EL (cell line): ENCODE measurements around the gene DPP10.
"Not testable (repeated sequence)": the region's sequence is repeated elsewhere in the genome, so short reads cannot be mapped to it uniquely, and the experiment has no call there.

Experiments
- DNase-seq: peaks from one replicate; pipeline ENCODE4 v3.0.0-alpha.2; 2016

The DPP10 gene

GRCh38 chr2:115034801-115035200 is 592.4 kb downstream of the DPP10 start:
- DNase-seq: no peak

GRCh38 chr2:115036818-115037217 is 594.4 kb downstream of the DPP10 start:
- no peak for DNase-seq

GRCh38 chr2:115057473-115057872 is 615.0 kb downstream of the DPP10 start:
- DNase-seq: no peak

DNA sequence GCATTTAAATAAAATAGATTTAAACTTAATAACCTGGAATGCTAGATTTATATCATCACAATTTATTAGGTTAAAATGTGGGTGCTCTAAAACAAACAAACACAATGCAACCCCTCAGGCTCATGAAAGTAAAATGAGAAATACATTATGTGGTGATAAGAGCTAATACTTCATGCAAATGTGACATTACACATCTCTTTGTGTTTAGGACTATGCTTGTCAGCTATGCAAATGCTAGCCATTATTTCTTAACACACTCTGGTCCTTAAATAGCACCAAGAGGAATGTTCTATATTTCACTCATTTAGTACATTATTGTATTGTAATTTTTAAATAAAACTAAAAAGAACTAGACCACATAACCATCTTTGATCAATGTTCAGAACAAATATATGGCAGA is 627.6 kb downstream of the DPP10 start:
- DNase-seq: no peak

- no peak for DNase-seq
Measured at GRCh38 chr2:115071534-115071933, 629.1 kb downstream of the DPP10 start.

- no peak for DNase-seq
Measured at GRCh38 chr2:115075800-115076199, 633.4 kb downstream of the DPP10 start.

DNA sequence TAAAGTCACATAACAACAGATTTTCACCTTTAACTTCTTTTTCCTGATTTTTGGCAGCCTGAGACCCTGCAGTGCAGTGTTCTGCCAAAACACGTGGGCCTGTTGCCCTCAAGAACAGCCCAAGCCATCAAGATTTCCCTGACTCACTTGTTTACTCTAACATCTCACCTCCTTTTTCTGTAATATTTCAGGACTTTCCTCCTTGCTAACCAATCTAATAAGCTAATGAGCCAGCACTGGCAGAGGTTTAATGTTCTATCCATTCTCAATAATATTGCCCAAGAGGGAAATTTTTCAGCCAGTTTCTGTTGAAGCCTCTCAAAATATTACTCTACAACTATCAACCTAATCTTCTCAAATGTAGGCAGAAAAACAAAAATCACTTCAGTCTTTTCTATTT is 635.2 kb downstream of the DPP10 start:
- DNase-seq: no peak

- DNase-seq: no peak
Measured at GRCh38 chr2:115083225-115083624, 640.8 kb downstream of the DPP10 start.

DNA sequence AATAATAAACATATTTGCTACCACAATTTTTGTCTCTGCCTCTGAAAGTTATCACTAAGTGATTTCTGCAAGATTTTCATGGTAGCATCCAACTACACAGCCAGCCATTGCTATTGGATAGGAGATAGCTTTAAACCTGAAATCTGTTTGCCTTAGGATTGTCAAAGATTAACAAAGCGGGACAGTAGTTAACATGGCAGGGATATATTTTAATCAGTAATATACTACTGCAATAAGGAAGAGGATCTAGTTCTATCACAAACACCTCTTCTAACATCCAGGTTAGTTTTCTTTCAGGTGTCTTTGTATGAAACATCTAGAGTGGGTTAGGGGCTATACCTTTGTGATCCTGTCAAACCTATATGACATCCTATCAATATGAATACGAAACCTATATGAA is 641.3 kb downstream of the DPP10 start:
- DNase-seq: no peak

DNA sequence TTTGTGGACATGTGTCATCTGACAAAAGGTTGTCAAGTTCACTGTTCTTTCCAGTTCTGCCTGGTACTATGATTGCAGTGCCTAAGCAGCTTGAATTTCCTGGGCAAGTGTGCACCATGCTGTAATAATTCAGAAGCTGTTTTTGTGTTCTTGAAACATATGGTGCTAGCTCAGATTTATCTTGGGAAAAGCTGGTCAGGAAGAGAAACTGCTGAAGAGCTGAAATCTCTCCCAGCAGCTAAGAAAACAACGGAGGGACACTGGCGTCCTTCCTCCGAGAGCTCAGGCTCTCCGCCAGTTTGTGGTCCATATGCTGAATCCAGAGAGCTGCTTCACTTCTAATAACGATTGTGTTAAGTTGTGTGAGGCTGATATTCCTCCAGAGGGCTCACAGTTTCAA is 642.0 kb downstream of the DPP10 start:
- no peak for DNase-seq

GRCh38 chr2:115086051-115086620 is 643.7 kb downstream of the DPP10 start:
- not testable (repeated sequence) for DNase-seq

- DNase-seq: no peak
Measured at GRCh38 chr2:115094441-115094840, 652.0 kb downstream of the DPP10 start.

DNA sequence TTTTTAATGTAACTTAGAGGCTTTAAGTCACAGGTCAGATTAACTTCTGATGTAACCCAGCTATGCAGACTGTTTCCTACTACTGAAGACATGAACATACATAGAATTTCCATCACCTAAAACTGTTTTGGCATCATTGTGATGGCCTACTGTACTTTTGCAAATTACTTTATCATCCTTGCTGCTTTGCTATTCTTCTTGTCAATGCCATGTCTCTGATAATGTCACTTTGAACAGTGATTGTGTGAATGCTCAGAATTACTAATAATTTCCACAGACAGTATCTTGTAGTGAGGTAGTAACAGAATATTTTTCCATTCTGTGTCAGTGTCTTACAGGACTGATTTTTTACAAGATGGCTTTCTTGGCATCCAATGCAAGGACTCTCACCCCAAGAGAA is 663.5 kb downstream of the DPP10 start:
- DNase-seq: no peak

DNA sequence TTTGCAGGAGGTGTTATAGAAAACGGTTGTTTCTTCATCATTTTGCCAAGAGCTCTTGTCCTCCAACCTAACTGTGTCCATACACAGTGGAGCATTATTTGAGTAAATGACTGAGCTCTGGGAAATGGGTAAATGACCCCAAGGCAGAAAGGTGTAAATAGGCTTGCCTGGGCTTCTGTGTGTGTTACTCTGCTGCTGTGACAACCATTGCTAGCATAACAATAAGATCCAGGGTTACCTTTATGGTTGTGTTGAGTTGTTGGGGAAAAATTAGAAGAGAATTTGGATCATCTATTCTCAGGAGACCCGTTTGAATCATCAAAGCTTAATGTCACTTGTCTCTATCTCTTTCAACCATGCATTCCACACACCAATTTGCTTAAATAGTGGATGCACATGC is 672.7 kb downstream of the DPP10 start:
- DNase-seq: no peak

DNA sequence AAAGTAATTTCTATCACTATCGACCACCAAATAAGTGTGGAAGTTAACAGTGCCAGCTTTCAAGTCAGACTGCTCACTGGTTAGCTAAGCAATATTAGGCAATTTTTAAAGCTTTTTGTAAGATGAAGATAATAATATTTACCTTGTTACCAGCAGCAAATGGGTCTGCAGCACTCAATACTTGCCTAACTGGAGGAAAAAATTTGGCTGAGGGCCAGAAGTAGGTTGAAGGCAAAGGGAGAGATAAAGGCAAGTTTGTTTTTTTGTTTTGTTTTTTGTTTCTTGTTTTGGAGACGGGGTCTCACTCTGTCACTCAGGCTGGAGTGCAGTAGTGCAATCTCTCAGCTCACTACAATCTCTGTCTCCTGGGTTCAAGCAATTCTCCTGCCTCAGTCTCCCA is 675.9 kb downstream of the DPP10 start:
- no peak for DNase-seq

GRCh38 chr2:115119086-115119485 is 676.6 kb downstream of the DPP10 start:
- DNase-seq: no peak

- DNase-seq: no peak
Measured at GRCh38 chr2:115122701-115123100, 680.3 kb downstream of the DPP10 start.

DNA sequence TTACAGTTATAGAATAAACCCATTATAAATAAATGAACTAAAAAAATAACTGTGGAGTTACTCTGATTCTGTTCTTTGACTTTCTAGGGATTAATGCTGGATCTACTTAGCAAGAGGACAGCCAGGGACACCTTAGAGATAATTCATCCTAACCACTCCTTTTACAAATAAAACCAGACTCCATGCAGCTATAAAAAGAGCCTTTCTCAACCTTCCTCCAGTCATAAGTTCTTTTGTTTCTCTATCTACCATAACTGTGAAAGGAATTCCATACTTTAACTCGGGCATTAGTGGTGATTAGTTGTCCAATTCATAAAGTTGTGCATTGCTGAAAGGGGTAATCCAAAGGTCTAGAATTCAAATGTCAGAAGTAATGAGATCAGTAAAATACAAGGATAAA is 682.4 kb downstream of the DPP10 start:
- no peak for DNase-seq

DNA sequence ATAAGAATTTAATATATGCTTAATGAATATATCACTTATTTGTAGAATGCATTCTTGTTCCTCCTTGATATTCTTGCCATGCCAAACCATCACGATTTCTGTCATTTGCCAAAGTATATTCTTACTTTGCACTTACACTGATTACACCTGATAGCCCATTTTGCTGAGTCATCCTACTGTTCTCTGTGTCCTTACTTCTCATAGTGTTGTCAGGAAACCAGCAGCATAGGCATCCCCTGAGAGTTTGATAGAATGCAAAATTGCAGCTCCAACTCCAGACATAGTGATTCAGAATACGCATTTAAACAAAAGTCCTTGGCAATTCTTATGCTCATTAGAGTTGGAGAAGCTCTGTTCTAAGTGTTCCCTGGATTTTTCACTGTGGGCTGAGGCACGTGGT is 687.1 kb downstream of the DPP10 start:
- DNase-seq: no peak

GRCh38 chr2:115160531-115161080 is 718.2 kb downstream of the DPP10 start:
- no peak for DNase-seq

DNA sequence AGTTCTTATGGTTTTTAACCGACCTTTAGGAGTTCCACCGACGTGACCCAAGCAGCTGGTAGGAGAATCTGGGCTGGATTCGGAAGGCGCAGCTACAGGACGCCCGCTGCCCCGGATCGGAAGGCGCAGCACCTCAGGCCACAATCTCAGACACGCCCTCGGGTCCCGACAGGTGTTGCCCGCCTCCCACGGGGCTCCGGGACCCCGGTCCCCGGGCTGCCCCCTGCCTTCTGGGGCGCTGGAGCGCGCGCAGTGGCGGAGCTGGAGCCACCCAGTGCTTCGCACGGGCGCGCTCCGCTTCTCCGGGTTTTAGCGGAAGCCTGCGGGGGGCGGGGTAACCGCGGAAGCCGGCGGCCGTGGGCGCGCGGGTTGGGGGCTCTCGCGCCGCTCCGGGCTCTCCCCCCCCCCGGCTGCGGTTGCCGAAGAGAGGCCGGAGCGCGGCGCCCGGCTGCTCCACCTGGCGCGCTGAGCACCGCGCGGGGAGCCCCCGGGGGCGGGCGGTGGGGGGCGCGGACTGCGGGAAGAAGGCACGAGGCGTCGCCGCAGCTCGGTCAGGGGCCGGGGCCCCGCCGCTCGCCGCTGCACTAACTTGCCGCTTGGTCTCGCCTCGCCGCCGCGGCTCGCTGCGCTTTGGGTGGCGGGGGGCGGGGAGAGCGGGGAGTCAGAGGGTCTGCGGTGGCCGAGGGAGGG is 718.8 kb downstream of the DPP10 start:
- DNase-seq: no peak

GRCh38 chr2:115161771-115162493 is 719.5 kb downstream of the DPP10 start:
- DNase-seq: no peak

GRCh38 chr2:115162494-115163293 is 720.3 kb downstream of the DPP10 start:
- no peak for DNase-seq
